ENCODE measurements around the gene LRCH1. TPM values are rescaled to one million over a fixed set of nuclear protein-coding genes. Genes with fewer than 3 reads are reported as not detected.
A peak's percentile ranks its signal among the peaks of the same experiment; 100 is the strongest.

The LRCH1 gene
- total and polyA plus RNA-seq, 2 of the 13 experiments (the other 11 are each of a cell fraction or from before 2014, with no cell fraction given), result 4.1 to 12.6 TPM

- TF ChIP-seq ZMYM2 (CRISPR knock-in tag; IDR thresholded peaks at IDR 0.05) (no peak; the same call in 1 of the 2 replicates), ZNF446 (CRISPR knock-in tag; IDR thresholded peaks at IDR 0.05) (no peak), HNRNPUL1 (IDR thresholded peaks at IDR 0.05; ENCODE audit: low read depth, low read length) (no peak), GPN1 (CRISPR knock-in tag; IDR thresholded peaks at IDR 0.05; ENCODE audit: borderline replicate concordance) (no peak), ARHGAP35 (CRISPR knock-in tag; IDR thresholded peaks at IDR 0.05; ENCODE audit: borderline replicate concordance) (no peak), MNT (IDR thresholded peaks at IDR 0.05) (no peak), GRHL1 (CRISPR knock-in tag; conservative IDR thresholded peaks at IDR 0.05) (no peak), ZSCAN31 (CRISPR knock-in tag; IDR thresholded peaks at IDR 0.05; ENCODE audit: low read depth) (no peak), YY1 (IDR thresholded peaks at IDR 0.05; ENCODE audit: insufficient read depth, insufficient replicate concordance, low read depth, low read length) (no peak), ZNF143 (CRISPR knock-in tag; IDR thresholded peaks at IDR 0.05) (peak; percentile 58; the same call in 1 of the 2 replicates), SP140L (CRISPR knock-in tag; IDR thresholded peaks at IDR 0.05; ENCODE audit: borderline replicate concordance) (no peak), HMG20A (CRISPR knock-in tag; IDR thresholded peaks at IDR 0.05; ENCODE audit: borderline replicate concordance) (peak; percentile 99), ZNF850 (CRISPR knock-in tag; conservative IDR thresholded peaks at IDR 0.05) (no peak), ZNF839 (CRISPR knock-in tag; IDR thresholded peaks at IDR 0.05; ENCODE audit: borderline replicate concordance) (no peak), NFKBIZ (CRISPR knock-in tag; IDR thresholded peaks at IDR 0.05) (peak; percentile 83; the same call in 1 of the 2 replicates), SP4 (CRISPR knock-in tag; IDR thresholded peaks at IDR 0.05) (no peak), ZSCAN30 (CRISPR knock-in tag; IDR thresholded peaks at IDR 0.05) (no peak), NCOA2 (CRISPR knock-in tag; IDR thresholded peaks at IDR 0.05) (peak; percentile 90), SMARCE1 (IDR thresholded peaks at IDR 0.05; ENCODE audit: borderline replicate concordance) (no peak), ZFP82 (CRISPR knock-in tag; IDR thresholded peaks at IDR 0.05; ENCODE audit: borderline replicate concordance) (no peak), ZNF570 (CRISPR knock-in tag; IDR thresholded peaks at IDR 0.05; ENCODE audit: borderline replicate concordance) (no peak), ZBTB7A (CRISPR knock-in tag; IDR thresholded peaks at IDR 0.05) (0 out of 2 replicates have a peak, but pooled peaks have one; percentile 30), ZIK1 (CRISPR knock-in tag; IDR thresholded peaks at IDR 0.05; ENCODE audit: borderline replicate concordance, low read depth) (no peak), TEAD2 (CRISPR knock-in tag; IDR thresholded peaks at IDR 0.05) (no peak), ZNF44 (CRISPR knock-in tag; IDR thresholded peaks at IDR 0.05) (no peak), SAP130 (CRISPR knock-in tag; IDR thresholded peaks at IDR 0.05; ENCODE audit: low read depth) (peak; percentile 87), HBP1 (CRISPR knock-in tag; IDR thresholded peaks at IDR 0.05; ENCODE audit: low read depth) (no peak), ZNF430 (CRISPR knock-in tag; IDR thresholded peaks at IDR 0.05) (no peak)
These were observed 55.0 kb downstream of the LRCH1 start (continued) for GRCh38 chr13:46607768-46608564.

All from HepG2 (cell line).